Vagina (tissue), 2 donors: ENCODE measurements around the gene HMCN2. TPM values are rescaled to one million over a fixed set of nuclear protein-coding genes. Genes with fewer than 3 reads are reported as not detected.

Source experiments
- DNase-seq, 2 donors: peaks; one replicate each; pipeline ENCODE4 v3.0.0-alpha.2; 2017; ENCODE audit errors: extremely low spot score in 2 of 2
- H3K27ac ChIP-seq: fragments of 200-600 bp; sonication (generic); one replicate; pipeline ENCODE4 v1.5.1; 2019
- H3K27me3 ChIP-seq: fragments of 200-600 bp; sonication (generic); one replicate; pipeline ENCODE4 v1.5.1; 2019
- H3K36me3 ChIP-seq, 2 donors: fragments of 200-600 bp; sonication (generic); one replicate each; pipeline ENCODE4 v1.5.1; 2017 to 2019
- H3K4me1 ChIP-seq: fragments of 200-600 bp; sonication (generic); one replicate; pipeline ENCODE4 v1.5.1; 2019
- H3K4me3 ChIP-seq, 2 donors: fragments of 200-600 bp; sonication (generic); 1 replicate in 1 of 2; 2 replicates in 1 of 2; pipeline ENCODE4 v1.5.1; 2016 to 2019
- H3K9me3 ChIP-seq: fragments of 200-600 bp; sonication (generic); one replicate; pipeline ENCODE4 v1.5.1; 2019
- POLR2A ChIP-seq, 2 donors: fragments of 450-650 bp; IDR thresholded peaks; one replicate each; pipeline ENCODE4 v1.6.1; 2017; ENCODE audit warnings: antibody characterized with exemption in 2 of 2, mild to moderate bottlenecking in 2 of 2, moderate library complexity in 2 of 2
- POLR2AphosphoS5 ChIP-seq, 2 donors: sonication (generic); formaldehyde crosslinking; IDR thresholded peaks; one replicate each; pipeline ENCODE4 v1.9.0; 2017; ENCODE audit warnings: antibody characterized with exemption in 2 of 2, mild to moderate bottlenecking in 2 of 2, low read depth in 1 of 2; ENCODE audit not compliant: insufficient read depth in 1 of 2
- intact Hi-C: fragments of 100-400 bp; cut with DNase I; formaldehyde crosslinking; loops from one replicate; pipeline ENCODE4 v1.15.1; 2023
- total RNA-seq: library from RNA; depleted of rRNA; stranded (reverse); fragments of >200 nt; gene quantifications from one replicate; pipeline ENCODE4 v1.2.3, GENCODE V29; 2016
- TF ChIP-seq, protein P1 (sequence below), 3 experiments: fragments of 450-650 bp in 2 of 3; fragments of 200-600 bp in 1 of 3; sonication (generic) in 1 of 3; IDR thresholded peaks; one replicate each; pipeline ENCODE4 v1.5.1; 2017 to 2019; ENCODE audit warnings: antibody characterized with exemption in 3 of 3, mild to moderate bottlenecking in 2 of 3, moderate library complexity in 2 of 3

The HMCN2 gene
- total RNA-seq, 1 donor from 2014 or later: 5.2 TPM

DNA sequence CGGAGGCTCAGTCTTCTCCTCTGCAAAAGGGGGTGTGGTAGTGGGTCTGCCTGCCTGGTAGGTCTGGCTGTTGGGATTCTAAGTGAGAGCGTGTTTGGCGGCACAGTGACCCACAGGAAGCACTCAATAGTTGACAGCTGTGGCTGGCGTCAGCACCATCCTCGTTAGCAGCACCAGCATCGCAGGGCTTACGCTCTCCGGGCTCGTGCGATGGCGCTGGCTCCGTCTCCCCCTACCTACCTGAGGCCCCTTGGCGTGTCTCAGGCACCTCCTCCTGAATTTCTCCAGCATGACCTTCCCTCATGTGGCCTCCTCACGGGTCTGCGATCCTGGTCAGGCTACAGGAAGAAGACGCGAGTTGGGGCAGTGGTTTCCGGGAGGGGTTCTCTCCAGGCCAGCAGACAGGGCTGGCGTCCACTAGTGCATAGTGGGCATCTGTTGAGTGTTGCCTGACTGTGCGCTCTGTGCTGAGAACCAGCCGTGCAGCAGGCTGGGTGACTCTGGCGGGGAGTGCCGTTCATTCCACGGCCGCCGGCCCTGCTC lies 66.9 kb downstream of the HMCN2 start:
- no peaks in the 10 kb centered on the region for H3K36me3 ChIP-seq
- intact Hi-C loops: no loop called here
- H3K27ac ChIP-seq: peak overlapping the region; percentile 82
- no peak for TF ChIP-seq POLR2AphosphoS5 (IDR thresholded peaks at IDR 0.05; ENCODE audit: insufficient read depth in 1 of 2, low read depth in 1 of 2)
- no peak for TF ChIP-seq POLR2A (IDR thresholded peaks at IDR 0.05)
- TF ChIP-seq, protein P1, sequence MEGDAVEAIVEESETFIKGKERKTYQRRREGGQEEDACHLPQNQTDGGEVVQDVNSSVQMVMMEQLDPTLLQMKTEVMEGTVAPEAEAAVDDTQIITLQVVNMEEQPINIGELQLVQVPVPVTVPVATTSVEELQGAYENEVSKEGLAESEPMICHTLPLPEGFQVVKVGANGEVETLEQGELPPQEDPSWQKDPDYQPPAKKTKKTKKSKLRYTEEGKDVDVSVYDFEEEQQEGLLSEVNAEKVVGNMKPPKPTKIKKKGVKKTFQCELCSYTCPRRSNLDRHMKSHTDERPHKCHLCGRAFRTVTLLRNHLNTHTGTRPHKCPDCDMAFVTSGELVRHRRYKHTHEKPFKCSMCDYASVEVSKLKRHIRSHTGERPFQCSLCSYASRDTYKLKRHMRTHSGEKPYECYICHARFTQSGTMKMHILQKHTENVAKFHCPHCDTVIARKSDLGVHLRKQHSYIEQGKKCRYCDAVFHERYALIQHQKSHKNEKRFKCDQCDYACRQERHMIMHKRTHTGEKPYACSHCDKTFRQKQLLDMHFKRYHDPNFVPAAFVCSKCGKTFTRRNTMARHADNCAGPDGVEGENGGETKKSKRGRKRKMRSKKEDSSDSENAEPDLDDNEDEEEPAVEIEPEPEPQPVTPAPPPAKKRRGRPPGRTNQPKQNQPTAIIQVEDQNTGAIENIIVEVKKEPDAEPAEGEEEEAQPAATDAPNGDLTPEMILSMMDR (IDR thresholded peaks at IDR 0.05): no peak
- H3K9me3 ChIP-seq: no peaks in the 10 kb centered on the region
- H3K4me3 ChIP-seq: no peak overlapping the region
- peaks cover 41% of the 10 kb centered on the region for H3K4me1 ChIP-seq
- no peaks in the 10 kb centered on the region for H3K27me3 ChIP-seq
- no peak for DNase-seq

DNA sequence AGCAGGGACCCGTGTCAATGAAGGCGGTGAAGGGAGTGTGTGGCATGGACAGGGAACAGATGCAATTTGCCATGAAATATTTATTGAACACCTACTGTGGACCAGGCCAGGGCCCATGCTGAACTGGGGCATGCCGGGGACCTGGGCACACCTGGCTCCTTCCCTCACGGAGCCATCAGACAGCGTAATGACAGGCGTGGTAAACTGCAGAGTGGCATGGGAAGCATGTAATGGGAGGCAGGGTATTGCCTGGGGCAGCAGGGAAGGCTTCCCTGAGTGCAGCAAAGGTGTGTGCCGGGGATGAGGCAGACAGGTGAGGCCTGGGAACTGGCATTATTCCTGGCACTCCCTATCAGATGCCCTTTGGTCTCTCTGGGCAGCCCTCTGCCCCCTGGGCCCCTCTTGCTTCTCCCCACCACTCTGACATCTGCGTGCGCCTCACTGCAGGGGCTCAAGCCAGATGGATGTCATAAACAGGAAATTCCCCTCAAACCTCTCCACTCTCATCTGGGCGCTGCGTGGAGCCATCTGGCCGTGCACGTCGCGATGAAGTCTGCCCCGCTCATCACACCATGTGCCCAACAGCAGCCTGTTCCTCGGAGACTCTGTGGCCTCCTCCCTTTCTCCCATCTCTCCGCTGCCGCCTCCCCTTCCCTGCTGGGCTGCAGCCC lies 67.6 kb downstream of the HMCN2 start:
- Histone ChIP-seq H3K36me3 (no peaks in the 10 kb centered on the region), H3K27ac (no peak overlapping the region), H3K4me1 (peaks cover 38% of the 10 kb centered on the region), H3K4me3 (no peak overlapping the region), H3K9me3 (no peaks in the 10 kb centered on the region), H3K27me3 (no peaks in the 10 kb centered on the region)
- TF ChIP-seq, protein P1 (IDR thresholded peaks at IDR 0.05): no peak
- TF ChIP-seq POLR2A (IDR thresholded peaks at IDR 0.05) (no peak), POLR2AphosphoS5 (IDR thresholded peaks at IDR 0.05; ENCODE audit: insufficient read depth in 1 of 2, low read depth in 1 of 2) (peak in 1 of 2 donors; percentile 47)
- intact Hi-C loops: no loop called here
- DNase-seq: no peak

DNA sequence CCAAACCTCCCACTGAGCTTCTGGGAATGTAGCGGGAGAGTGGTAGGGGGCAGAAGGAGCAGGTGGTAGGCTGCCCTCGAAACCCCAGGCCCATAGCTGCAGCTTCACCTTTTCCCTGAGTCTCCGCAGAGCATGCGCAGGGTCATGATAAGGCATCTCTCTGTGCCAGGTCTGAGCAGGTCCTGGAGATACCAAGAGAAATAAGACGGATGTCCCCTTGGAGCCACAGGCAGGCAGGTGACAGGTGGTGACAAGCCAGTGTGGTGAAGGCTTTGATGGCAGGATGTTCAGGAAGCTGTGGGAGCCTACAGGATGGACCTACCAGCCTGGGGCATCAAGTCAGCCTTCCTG lies 68.1 kb downstream of the HMCN2 start:
- TF ChIP-seq, protein P1 (IDR thresholded peaks at IDR 0.05): no peak
- TF ChIP-seq POLR2AphosphoS5 (IDR thresholded peaks at IDR 0.05; ENCODE audit: insufficient read depth in 1 of 2, low read depth in 1 of 2) (no peak), POLR2A (IDR thresholded peaks at IDR 0.05) (no peak)
- DNase-seq: no peak
- peaks cover 36% of the 10 kb centered on the region for H3K4me1 ChIP-seq
- intact Hi-C loops: loop anchor here (2.0 kb wide), 1 partner anchor 17 kb away; no protein-coding TSS in a partner anchor
- no peaks in the 10 kb centered on the region for H3K36me3 ChIP-seq
- H3K9me3 ChIP-seq: no peaks in the 10 kb centered on the region
- H3K4me3 ChIP-seq: no peak overlapping the region
- H3K27me3 ChIP-seq: no peaks in the 10 kb centered on the region
- no peak overlapping the region for H3K27ac ChIP-seq

DNA sequence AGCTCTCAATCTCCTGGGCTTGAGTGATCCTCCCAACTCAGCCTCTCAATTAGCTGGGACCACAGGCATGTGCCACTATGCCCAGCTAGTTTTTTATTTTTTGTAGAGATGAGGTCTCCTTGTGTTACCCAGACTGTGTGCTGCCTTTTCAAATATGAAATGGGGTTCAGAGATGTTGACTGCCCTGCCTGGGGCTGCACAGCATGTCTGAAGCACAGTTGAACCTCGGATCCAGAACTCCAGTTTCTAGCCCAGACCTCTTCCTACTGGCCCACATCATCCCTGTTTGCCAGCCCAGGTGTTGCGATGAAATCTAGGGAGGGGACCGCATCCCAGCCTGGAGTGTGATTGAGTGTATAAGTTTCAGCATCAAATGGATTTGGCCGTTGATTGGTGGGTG lies 69.4 kb downstream of the HMCN2 start:
- Histone ChIP-seq H3K9me3 (no peaks in the 10 kb centered on the region), H3K4me1 (peaks cover 24% of the 10 kb centered on the region), H3K27me3 (no peaks in the 10 kb centered on the region), H3K36me3 (no peaks in the 10 kb centered on the region), H3K4me3 (no peak overlapping the region), H3K27ac (no peak overlapping the region)
- intact Hi-C loops: loop anchor here (2.0 kb wide), 1 partner anchor 16 kb away; no protein-coding TSS in a partner anchor
- TF ChIP-seq POLR2A (IDR thresholded peaks at IDR 0.05) (no peak), POLR2AphosphoS5 (IDR thresholded peaks at IDR 0.05; ENCODE audit: insufficient read depth in 1 of 2, low read depth in 1 of 2) (no peak)
- TF ChIP-seq, protein P1 (IDR thresholded peaks at IDR 0.05): no peak
- no peak for DNase-seq

DNA sequence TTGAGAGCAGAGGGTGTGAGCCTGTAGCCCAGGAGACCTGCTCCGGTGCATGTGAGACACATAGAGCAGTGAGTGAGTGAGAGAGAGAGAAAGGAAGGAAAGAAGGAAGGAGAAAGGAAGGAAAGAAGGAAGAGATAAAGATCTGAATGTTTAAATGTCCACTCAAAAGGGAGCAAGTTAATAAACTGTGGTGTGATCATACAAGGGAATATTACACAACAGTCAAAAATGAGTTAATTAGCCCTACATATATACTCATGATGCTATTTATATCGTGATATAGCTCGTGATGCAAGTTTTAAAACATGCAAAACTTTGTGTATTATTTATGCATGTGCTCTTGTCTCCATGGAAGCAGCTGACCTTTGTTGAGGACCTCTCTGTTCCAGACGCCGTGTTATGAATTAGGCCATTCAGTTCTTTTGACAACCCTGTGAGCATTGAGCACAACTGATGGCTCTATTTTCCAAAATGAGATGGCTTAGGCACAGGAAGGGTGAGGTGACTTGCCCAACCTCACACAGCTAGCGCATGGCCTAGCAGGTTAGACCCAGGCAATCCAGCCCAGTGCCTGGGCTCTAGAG lies 70.6 kb downstream of the HMCN2 start:
- Histone ChIP-seq H3K4me1 (peaks cover 12% of the 10 kb centered on the region), H3K4me3 (no peak overlapping the region), H3K27ac (no peak overlapping the region), H3K36me3 (no peaks in the 10 kb centered on the region), H3K9me3 (no peaks in the 10 kb centered on the region), H3K27me3 (no peaks in the 10 kb centered on the region)
- DNase-seq: no peak
- intact Hi-C loops: no loop called here
- TF ChIP-seq, protein P1 (IDR thresholded peaks at IDR 0.05): no peak
- TF ChIP-seq POLR2A (IDR thresholded peaks at IDR 0.05): no peak
- TF ChIP-seq POLR2AphosphoS5 (IDR thresholded peaks at IDR 0.05; ENCODE audit: insufficient read depth in 1 of 2, low read depth in 1 of 2): no peak
